Progenitor cell of endocrine pancreas (in vitro differentiated cells): ENCODE results near the gene FAM98A. TPM values are rescaled to one million over a fixed set of nuclear protein-coding genes. Genes with fewer than 3 reads are reported as not detected.

Experiments used
- DNase-seq: peaks from one replicate; pipeline ENCODE4 v3.0.0; 2021; ENCODE audit warnings: low spot score; ENCODE audit not compliant: unreplicated experiment
- H3K27ac Mint-ChIP-seq: 2 replicates; pipeline ENCODE4 v1.8.0; 2021; ENCODE audit warnings: mild to moderate bottlenecking, moderate library complexity, mixed read lengths
- H3K27me3 Mint-ChIP-seq: 2 replicates; pipeline ENCODE4 v1.8.0; 2021; ENCODE audit warnings: mixed read lengths
- H3K36me3 Mint-ChIP-seq: 2 replicates; pipeline ENCODE4 v1.8.0; 2022; ENCODE audit warnings: mixed read lengths; ENCODE audit not compliant: insufficient read depth
- H3K4me1 Mint-ChIP-seq: 2 replicates; pipeline ENCODE4 v1.8.0; 2021; ENCODE audit warnings: low read depth, mixed read lengths
- H3K4me3 Mint-ChIP-seq: 2 replicates; pipeline ENCODE4 v1.8.0; 2021; ENCODE audit warnings: low read depth, mild to moderate bottlenecking, moderate library complexity, mixed read lengths
- H3K9me3 Mint-ChIP-seq: 2 replicates; pipeline ENCODE4 v1.8.0; 2021; ENCODE audit warnings: low read depth, mixed read lengths
- total RNA-seq: library from RNA; stranded (reverse); gene quantifications from 2 replicates; pipeline ENCODE4 v1.2.1, GENCODE V29; 2021
- TF ChIP-seq, protein P1 (sequence below): fragments of 200-600 bp; sonication (generic); IDR thresholded peaks from one replicate; pipeline ENCODE4 v1.5.0; 2021; ENCODE audit warnings: antibody characterized with exemption, mild to moderate bottlenecking; ENCODE audit not compliant: unreplicated experiment

The FAM98A gene
- total RNA-seq, 1 donor from 2014 or later = 30.6 TPM

DNA sequence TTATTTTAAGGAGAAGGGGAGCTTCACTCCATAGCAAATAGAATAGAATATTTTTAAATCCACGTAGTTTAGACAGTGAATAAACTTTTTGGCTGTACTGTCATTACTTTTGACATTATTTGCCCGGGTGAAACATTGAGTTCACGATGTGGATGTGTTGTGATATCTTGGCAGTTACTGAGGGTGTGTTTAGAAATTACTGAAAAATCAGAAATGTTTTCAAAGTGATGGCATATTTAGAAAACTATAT lies 769 bp upstream of the FAM98A start:
- Mint-ChIP-seq H3K36me3 (peaks cover 3% of the 10 kb centered on the region), H3K9me3 (no peaks in the 10 kb centered on the region), H3K27me3 (no peaks in the 10 kb centered on the region), H3K27ac (peak overlapping the region; percentile 95), H3K4me1 (peaks cover 10% of the 10 kb centered on the region), H3K4me3 (peak overlapping the region; percentile 91)
- no peak for DNase-seq
- TF ChIP-seq, protein P1, sequence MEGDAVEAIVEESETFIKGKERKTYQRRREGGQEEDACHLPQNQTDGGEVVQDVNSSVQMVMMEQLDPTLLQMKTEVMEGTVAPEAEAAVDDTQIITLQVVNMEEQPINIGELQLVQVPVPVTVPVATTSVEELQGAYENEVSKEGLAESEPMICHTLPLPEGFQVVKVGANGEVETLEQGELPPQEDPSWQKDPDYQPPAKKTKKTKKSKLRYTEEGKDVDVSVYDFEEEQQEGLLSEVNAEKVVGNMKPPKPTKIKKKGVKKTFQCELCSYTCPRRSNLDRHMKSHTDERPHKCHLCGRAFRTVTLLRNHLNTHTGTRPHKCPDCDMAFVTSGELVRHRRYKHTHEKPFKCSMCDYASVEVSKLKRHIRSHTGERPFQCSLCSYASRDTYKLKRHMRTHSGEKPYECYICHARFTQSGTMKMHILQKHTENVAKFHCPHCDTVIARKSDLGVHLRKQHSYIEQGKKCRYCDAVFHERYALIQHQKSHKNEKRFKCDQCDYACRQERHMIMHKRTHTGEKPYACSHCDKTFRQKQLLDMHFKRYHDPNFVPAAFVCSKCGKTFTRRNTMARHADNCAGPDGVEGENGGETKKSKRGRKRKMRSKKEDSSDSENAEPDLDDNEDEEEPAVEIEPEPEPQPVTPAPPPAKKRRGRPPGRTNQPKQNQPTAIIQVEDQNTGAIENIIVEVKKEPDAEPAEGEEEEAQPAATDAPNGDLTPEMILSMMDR = no peak

DNA sequence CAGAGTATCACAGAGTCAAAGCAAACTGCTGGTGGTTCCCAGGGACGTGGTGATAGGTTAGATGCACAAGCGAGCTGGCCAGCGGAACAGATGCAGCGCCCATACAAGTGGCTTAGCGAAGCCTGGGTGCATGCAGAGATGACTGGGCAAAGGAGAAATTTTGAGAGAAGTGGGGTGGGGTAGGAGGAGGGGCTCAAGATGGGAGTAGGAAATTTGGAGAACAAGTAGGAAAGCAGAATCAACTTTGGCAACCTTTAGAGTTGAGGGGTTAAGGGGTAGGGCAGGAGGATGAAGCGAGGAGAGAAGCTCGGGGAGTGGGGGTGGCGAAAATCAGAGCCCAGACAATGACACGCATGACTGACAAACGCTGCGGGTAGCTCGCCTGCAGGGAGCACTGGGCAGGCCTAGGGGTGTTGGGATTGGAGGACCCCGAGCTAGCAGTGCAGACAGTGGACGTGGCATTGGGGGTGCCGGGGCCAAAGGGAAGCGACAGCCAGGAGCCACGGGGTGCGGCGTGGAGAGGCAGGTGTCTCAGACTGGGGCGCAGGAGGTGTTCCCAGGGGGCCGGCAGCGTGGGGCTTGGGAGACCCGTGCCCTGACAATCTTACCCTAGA lies 431 bp downstream of the FAM98A start:
- Mint-ChIP-seq H3K4me1 (peaks cover 10% of the 10 kb centered on the region), H3K9me3 (no peaks in the 10 kb centered on the region), H3K27me3 (no peaks in the 10 kb centered on the region), H3K36me3 (peaks cover 5% of the 10 kb centered on the region), H3K4me3 (peak overlapping the region; percentile 91), H3K27ac (peak overlapping the region; percentile 95)
- no peak for DNase-seq
- TF ChIP-seq, protein P1 = no peak

DNA sequence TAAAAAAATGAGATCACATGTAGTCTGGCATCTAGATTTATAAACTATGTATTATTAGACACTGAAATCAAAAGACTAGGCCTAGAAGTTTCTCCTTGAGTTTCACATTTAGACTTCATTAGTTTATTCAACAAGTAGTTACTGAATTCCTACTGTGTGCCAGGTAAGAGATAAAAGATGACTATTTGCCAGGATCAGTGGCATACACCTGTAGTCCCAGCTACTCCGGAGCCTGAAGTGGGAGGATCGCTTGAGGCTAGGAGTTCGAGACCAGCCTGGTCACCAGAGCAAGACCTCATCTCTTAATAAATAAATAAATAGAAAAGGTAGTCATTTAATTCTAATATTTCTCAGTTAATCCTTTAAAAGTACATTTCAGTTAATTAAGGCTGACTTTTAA lies 2.1 kb downstream of the FAM98A start:
- H3K27me3 Mint-ChIP-seq = no peaks in the 10 kb centered on the region
- peaks cover 10% of the 10 kb centered on the region for H3K4me1 Mint-ChIP-seq
- H3K27ac Mint-ChIP-seq = no peak overlapping the region
- no peak for DNase-seq
- H3K4me3 Mint-ChIP-seq = no peak overlapping the region
- H3K36me3 Mint-ChIP-seq = peaks cover 11% of the 10 kb centered on the region
- no peaks in the 10 kb centered on the region for H3K9me3 Mint-ChIP-seq
- TF ChIP-seq, protein P1 = no peak

DNA sequence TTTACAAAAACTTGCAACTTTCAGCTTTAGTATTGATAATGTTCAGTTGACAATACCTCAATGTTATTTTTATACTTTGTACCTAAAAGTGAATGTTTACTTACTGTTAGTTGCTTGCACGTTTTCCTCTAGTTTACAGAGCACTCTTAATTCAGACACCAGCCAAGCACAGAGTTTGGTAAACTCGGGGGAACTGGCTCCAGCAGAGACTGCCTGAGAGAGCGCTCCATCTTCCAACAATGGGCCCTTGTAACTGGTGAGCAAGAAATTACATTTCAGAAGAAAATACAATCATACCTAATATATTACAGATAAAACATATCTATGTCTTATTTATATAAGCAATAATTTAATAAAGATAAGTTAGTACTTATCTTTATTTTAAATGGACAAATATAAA lies 3.7 kb downstream of the FAM98A start:
- no peaks in the 10 kb centered on the region for H3K27me3 Mint-ChIP-seq
- no peak overlapping the region for H3K27ac Mint-ChIP-seq
- no peak for DNase-seq

DNA sequence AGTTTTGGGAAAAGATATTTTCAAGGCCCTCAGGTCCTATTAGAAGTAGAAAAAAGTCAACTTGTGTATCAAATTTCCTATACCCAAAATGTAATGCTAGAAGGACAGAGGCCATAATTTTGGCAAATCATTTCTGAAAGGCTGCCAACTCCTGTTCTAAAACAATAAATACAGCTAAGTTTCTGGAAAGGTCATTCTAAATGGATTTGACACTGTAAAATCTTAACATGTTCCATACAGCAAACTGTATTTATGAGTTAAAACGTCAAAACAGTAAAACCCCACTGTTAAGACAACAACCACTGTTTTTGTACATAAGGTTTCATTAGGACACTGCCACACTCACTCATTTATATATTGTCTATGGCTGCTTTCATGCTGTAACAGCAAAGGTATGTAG lies 9.7 kb downstream of the FAM98A start:
- Mint-ChIP-seq H3K27me3 (no peaks in the 10 kb centered on the region), H3K27ac (no peak overlapping the region), H3K9me3 (no peaks in the 10 kb centered on the region), H3K4me3 (no peak overlapping the region), H3K4me1 (no peaks in the 10 kb centered on the region), H3K36me3 (peaks cover 14% of the 10 kb centered on the region)
- TF ChIP-seq, protein P1 = no peak
- DNase-seq = no peak

More for the DNA sequence above, 3.7 kb downstream of the FAM98A start:
- H3K4me1 Mint-ChIP-seq = peaks cover 10% of the 10 kb centered on the region
- H3K9me3 Mint-ChIP-seq = no peaks in the 10 kb centered on the region
- peaks cover 11% of the 10 kb centered on the region for H3K36me3 Mint-ChIP-seq
- TF ChIP-seq, protein P1 = no peak
- H3K4me3 Mint-ChIP-seq = no peak overlapping the region
